HepG2 (cell line): ENCODE data around the gene ZNF331. TPM values are rescaled to one million over a fixed set of nuclear protein-coding genes. Genes with fewer than 3 reads are reported as not detected.

Source experiments
- ATAC-seq: fragments of 200-7000 bp; cut with Tn5 transposase; 3 replicates; pipeline ENCODE4 v1.9.1; 2020; ENCODE audit warnings: mild to moderate bottlenecking, moderate library complexity
- BruUV-seq: library from RNA; stranded (reverse); fragments of 400-500 nt; replicated peaks from 2 replicates; lab custom pipeline; 2021; lab: Mats Ljungman, UMichigan
- CTCF ChIA-PET: fragments of 300-600 bp; formaldehyde crosslinking; extraction: SDS; loops from one replicate; lab custom pipeline; 2021; ENCODE audit warnings: low total read pairs, inconsistent platforms, low intra/inter-chr PET ratio; lab: Yijun Ruan, JAX
- POLR2A ChIA-PET: fragments of 350-600 bp; sonication (Branson Sonifier 250); formaldehyde crosslinking; loops from one replicate; lab custom pipeline; 2020; ENCODE audit warnings: antibody characterized with exemption, inconsistent platforms; lab: Yijun Ruan, JAX
- DNase-seq: peaks from one replicate; pipeline ENCODE4 v3.0.0-alpha.2; 2015; ENCODE audit warnings: low spot score
- FAIRE-seq: peaks from 3 replicates; lab custom pipeline; 2011; peaks lifted over from hg19 to GRCh38; lab: Jason Lieb, UNC
- H2AFZ ChIP-seq: one replicate; pipeline ENCODE4 v1.6.1; 2011; ENCODE audit warnings: low read length, inconsistent platforms
- H3K27ac ChIP-seq: fragments of 300-600 bp; 3 replicates; pipeline ENCODE4 v1.8.0; 2011; ENCODE audit warnings: mixed run types, mild to moderate bottlenecking, mixed read lengths, low read length, inconsistent platforms; ENCODE audit not compliant: insufficient read depth; ENCODE audit errors: extremely low read length
- H3K27me3 ChIP-seq, 2 experiments: fragments of 200-600 bp in 1 of 2; 2 replicates in 1 of 2; 3 replicates in 1 of 2; pipeline versions ENCODE4 v1.6.0 to v1.8.0; 2011; ENCODE audit warnings: low read length in 2 of 2, mild to moderate bottlenecking in 2 of 2, moderate library complexity in 2 of 2, inconsistent platforms in 1 of 2; ENCODE audit not compliant: insufficient read depth in 2 of 2, control insufficient read depth in 1 of 2
- H3K36me3 ChIP-seq, 2 experiments: fragments of 200-600 bp in 1 of 2; replicated peaks in 1 of 2; 2 replicates in 1 of 2; 3 replicates in 1 of 2; pipeline versions ENCODE4 v1.5.1 to v1.8.0; 2011; ENCODE audit warnings: low read length in 2 of 2, inconsistent platforms in 1 of 2; ENCODE audit not compliant: insufficient read depth in 2 of 2, control insufficient read depth in 1 of 2
- H3K4me1 ChIP-seq: 2 replicates; pipeline ENCODE4 v1.5.1; 2012; ENCODE audit warnings: low read length, inconsistent platforms; ENCODE audit not compliant: insufficient read depth
- H3K4me2 ChIP-seq: 2 replicates; pipeline ENCODE4 v1.6.0; 2011; ENCODE audit warnings: low read depth, low read length, inconsistent platforms
- H3K4me3 ChIP-seq, 3 experiments: fragments of 200-600 bp in 1 of 3; sonication (generic), shearing (Covaris generic) in 1 of 3; replicated peaks in 1 of 3; 2 replicates each; pipeline ENCODE4 v1.5.1; 2011 to 2016; ENCODE audit warnings: low read length in 3 of 3, inconsistent platforms in 2 of 3, low read depth in 2 of 3, mild to moderate bottlenecking in 2 of 3, control low read depth in 1 of 3, mixed read lengths in 1 of 3; ENCODE audit not compliant: insufficient read depth in 1 of 3
- H3K79me2 ChIP-seq: one replicate; pipeline ENCODE4 v1.6.1; 2011; ENCODE audit warnings: low read length, inconsistent platforms; ENCODE audit not compliant: insufficient read depth
- H3K9ac ChIP-seq: 2 replicates; pipeline ENCODE4 v1.6.0; 2011; ENCODE audit warnings: mild to moderate bottlenecking, low read depth, low read length, inconsistent platforms; ENCODE audit not compliant: insufficient read depth
- H3K9me3 ChIP-seq: 2 replicates; pipeline ENCODE4 v1.5.1; 2012; ENCODE audit warnings: mild to moderate bottlenecking, low read length
- H4K20me1 ChIP-seq: 2 replicates; pipeline ENCODE4 v1.6.0; 2011; ENCODE audit warnings: inconsistent platforms, mild to moderate bottlenecking, low read length, moderate library complexity; ENCODE audit not compliant: insufficient read depth
- AGO2 ChIP-seq: fragments of 200-400 bp; formaldehyde crosslinking; optimal IDR thresholded peaks from 2 replicates; pipeline ENCODE3; 2017; ENCODE audit warnings: mild to moderate bottlenecking, low read depth, low read length, moderate library complexity
- DMAP1 ChIP-seq: IDR thresholded peaks from 2 replicates; pipeline ENCODE4 v1.6.1; 2016
- EEA1 ChIP-seq: sonication (generic); formaldehyde crosslinking; IDR thresholded peaks from 2 replicates; pipeline ENCODE4 v1.5.1; 2020; ENCODE audit warnings: mild to moderate bottlenecking, missing genetic modification reagents, borderline replicate concordance
- MBNL3 ChIP-seq: fragments of 250-450 bp; sonication (Bioruptor Pico); conservative IDR thresholded peaks from 2 replicates; pipeline ENCODE4 v1.8.0; 2022; ENCODE audit warnings: mild to moderate bottlenecking, inconsistent platforms
- NFE2 ChIP-seq: sonication (generic); formaldehyde crosslinking; IDR thresholded peaks from 2 replicates; pipeline ENCODE4 v1.4.0; 2020; ENCODE audit warnings: missing genetic modification reagents
- REL ChIP-seq: sonication (generic); formaldehyde crosslinking; conservative IDR thresholded peaks from 2 replicates; pipeline ENCODE4 v1.8.0; 2022; ENCODE audit warnings: mild to moderate bottlenecking, missing genetic modification reagents, moderate library complexity
- RFXAP ChIP-seq: sonication (generic); formaldehyde crosslinking; IDR thresholded peaks from 2 replicates; pipeline ENCODE4 v1.4.0; 2020; ENCODE audit warnings: missing genetic modification reagents, borderline replicate concordance
- SPEN ChIP-seq: sonication (generic); formaldehyde crosslinking; IDR thresholded peaks from 2 replicates; pipeline ENCODE4 v1.5.1; 2020; ENCODE audit warnings: low read depth, mild to moderate bottlenecking, missing genetic modification reagents
- ZFP41 ChIP-seq: sonication (generic); formaldehyde crosslinking; IDR thresholded peaks from 2 replicates; pipeline ENCODE4 v1.4.0; 2020; ENCODE audit warnings: mild to moderate bottlenecking, missing genetic modification reagents, borderline replicate concordance
- WGBS: methylation state at CpG from one replicate; pipeline ENCODE4 v1.1.6; 2017; ENCODE audit warnings: low lambda C conversion rate; 5-methylcytosine and 5-hydroxymethylcytosine counted together
- in situ Hi-C: cut with HindIII; loops from 2 replicates; pipeline ENCODE4 v1.10.0; 2017; ENCODE audit warnings: low pct_unique_long_range_greater_than_20kb; ENCODE audit not compliant: extremely low pct_ligation_motif_present
- intact Hi-C: fragments of 100-400 bp; cut with micrococcal nuclease; formaldehyde crosslinking; loops from one replicate; pipeline ENCODE4 v1.10.0; 2022; ENCODE audit not compliant: unreplicated experiment
- polyA plus RNA-seq, 8 experiments: library from polyadenylated mRNA; depleted of rRNA in 3 of 8; stranded (reverse) in 7 of 8; unstranded in 1 of 8; fragments of >200 nt; fragmentation: Illumina TruSeq in 4 of 8; extraction: Trizol in 4 of 8; gene quantifications; 2 replicates each; pipeline versions ENCODE4 v1.2.1 to v1.2.3, GENCODE V29; 2011 to 2016; ENCODE audit warnings: low read depth in 4 of 8, missing spikeins in 1 of 8, mixed read lengths in 1 of 8; ENCODE audit not compliant: insufficient read depth in 1 of 8
- total RNA-seq, 5 experiments: library from RNA; depleted of rRNA; stranded (reverse); fragments of >200 nt; fragmentation: Illumina TruSeq; extraction: Trizol; gene quantifications; 2 replicates each; pipeline ENCODE4 v1.2.3, GENCODE V29; 2016; ENCODE audit warnings: low read depth in 1 of 5
- TF ChIP-seq, protein P1 (sequence below): sonication (generic); formaldehyde crosslinking; IDR thresholded peaks from 2 replicates; pipeline ENCODE4 v1.5.0; 2020; ENCODE audit warnings: mild to moderate bottlenecking, missing genetic modification reagents
- TF ChIP-seq, protein P2 (sequence below): sonication (generic); formaldehyde crosslinking; IDR thresholded peaks from 2 replicates; pipeline ENCODE4 v1.5.0; 2020; ENCODE audit warnings: mild to moderate bottlenecking, missing genetic modification reagents
- TF ChIP-seq, protein P3 (sequence below): sonication (generic); formaldehyde crosslinking; IDR thresholded peaks from 2 replicates; pipeline ENCODE4 v1.9.0; 2021; ENCODE audit warnings: missing genetic modification reagents, borderline replicate concordance
- TF ChIP-seq, protein P4 (sequence below): sonication (generic); formaldehyde crosslinking; IDR thresholded peaks from 2 replicates; pipeline ENCODE4 v1.5.0; 2020; ENCODE audit warnings: missing genetic modification reagents

Gene ZNF331
- total and polyA plus RNA-seq, 2 of the 13 experiments (the other 11 are each of a cell fraction or from before 2014, with no cell fraction given), result 8.2 to 13.3 TPM

DNA sequence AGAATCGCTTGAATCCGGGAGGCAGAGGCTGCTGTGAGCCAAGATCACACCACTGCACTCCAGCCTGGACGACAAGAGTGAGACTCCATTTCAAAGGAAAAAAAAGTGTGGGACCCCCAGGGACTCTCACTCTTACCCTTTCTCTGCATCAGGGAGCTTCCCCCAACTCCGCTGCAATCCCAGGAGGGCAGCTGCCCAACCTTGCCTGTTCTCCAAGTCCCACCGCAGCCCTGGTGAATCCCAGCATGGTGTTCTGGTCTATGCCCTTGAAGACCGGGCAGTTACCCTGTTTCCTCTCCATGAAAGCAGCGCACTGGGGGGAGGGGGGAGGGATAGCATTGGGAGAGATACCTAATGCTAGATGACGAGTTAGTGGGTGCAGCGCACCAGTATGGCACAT is 58.1 kb downstream of the ZNF331 start:
- no peak overlapping the region for H3K27ac ChIP-seq
- H3K9ac ChIP-seq, result no peak overlapping the region
- H3K36me3 ChIP-seq, result no peaks in the 10 kb centered on the region
- no peak overlapping the region for H2AFZ ChIP-seq
- POLR2A ChIA-PET, result no interaction called here
- in situ Hi-C loops, result loop anchor here (10.0 kb wide), 1 partner anchor 59 kb away; no protein-coding TSS in a partner anchor
- no peak for DNase-seq
- no peaks in the 10 kb centered on the region for H3K79me2 ChIP-seq
- H3K4me2 ChIP-seq, result no peak overlapping the region
- BruUV-seq, result no TSS peak
- CTCF ChIA-PET, result no interaction called here
- H4K20me1 ChIP-seq, result no peaks in the 10 kb centered on the region
- TF ChIP-seq, protein P1, sequence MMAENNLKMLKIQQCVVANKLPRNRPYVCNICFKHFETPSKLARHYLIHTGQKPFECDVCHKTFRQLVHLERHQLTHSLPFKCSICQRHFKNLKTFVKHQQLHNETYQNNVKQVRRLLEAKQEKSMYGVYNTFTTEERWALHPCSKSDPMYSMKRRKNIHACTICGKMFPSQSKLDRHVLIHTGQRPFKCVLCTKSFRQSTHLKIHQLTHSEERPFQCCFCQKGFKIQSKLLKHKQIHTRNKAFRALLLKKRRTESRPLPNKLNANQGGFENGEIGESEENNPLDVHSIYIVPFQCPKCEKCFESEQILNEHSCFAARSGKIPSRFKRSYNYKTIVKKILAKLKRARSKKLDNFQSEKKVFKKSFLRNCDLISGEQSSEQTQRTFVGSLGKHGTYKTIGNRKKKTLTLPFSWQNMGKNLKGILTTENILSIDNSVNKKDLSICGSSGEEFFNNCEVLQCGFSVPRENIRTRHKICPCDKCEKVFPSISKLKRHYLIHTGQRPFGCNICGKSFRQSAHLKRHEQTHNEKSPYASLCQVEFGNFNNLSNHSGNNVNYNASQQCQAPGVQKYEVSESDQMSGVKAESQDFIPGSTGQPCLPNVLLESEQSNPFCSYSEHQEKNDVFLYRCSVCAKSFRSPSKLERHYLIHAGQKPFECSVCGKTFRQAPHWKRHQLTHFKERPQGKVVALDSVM, result no peak
- TF ChIP-seq DMAP1 (CRISPR knock-in tag) (no peak), SPEN (CRISPR knock-in tag) (no peak), REL (CRISPR knock-in tag) (no peak), AGO2 (no peak), ZFP41 (CRISPR knock-in tag) (no peak), EEA1 (CRISPR knock-in tag) (no peak), MBNL3 (no peak), NFE2 (CRISPR knock-in tag) (no peak), RFXAP (CRISPR knock-in tag) (no peak)
- TF ChIP-seq, protein P2, sequence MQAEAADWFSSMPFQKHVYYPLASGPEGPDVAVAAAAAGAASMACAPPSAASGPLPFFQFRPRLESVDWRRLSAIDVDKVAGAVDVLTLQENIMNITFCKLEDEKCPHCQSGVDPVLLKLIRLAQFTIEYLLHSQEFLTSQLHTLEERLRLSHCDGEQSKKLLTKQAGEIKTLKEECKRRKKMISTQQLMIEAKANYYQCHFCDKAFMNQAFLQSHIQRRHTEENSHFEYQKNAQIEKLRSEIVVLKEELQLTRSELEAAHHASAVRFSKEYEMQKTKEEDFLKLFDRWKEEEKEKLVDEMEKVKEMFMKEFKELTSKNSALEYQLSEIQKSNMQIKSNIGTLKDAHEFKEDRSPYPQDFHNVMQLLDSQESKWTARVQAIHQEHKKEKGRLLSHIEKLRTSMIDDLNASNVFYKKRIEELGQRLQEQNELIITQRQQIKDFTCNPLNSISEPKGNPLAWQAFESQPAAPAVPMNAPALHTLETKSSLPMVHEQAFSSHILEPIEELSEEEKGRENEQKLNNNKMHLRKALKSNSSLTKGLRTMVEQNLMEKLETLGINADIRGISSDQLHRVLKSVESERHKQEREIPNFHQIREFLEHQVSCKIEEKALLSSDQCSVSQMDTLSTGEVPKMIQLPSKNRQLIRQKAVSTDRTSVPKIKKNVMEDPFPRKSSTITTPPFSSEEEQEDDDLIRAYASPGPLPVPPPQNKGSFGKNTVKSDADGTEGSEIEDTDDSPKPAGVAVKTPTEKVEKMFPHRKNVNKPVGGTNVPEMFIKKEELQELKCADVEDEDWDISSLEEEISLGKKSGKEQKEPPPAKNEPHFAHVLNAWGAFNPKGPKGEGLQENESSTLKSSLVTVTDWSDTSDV (CRISPR knock-in tag), result no peak
- TF ChIP-seq, protein P3, sequence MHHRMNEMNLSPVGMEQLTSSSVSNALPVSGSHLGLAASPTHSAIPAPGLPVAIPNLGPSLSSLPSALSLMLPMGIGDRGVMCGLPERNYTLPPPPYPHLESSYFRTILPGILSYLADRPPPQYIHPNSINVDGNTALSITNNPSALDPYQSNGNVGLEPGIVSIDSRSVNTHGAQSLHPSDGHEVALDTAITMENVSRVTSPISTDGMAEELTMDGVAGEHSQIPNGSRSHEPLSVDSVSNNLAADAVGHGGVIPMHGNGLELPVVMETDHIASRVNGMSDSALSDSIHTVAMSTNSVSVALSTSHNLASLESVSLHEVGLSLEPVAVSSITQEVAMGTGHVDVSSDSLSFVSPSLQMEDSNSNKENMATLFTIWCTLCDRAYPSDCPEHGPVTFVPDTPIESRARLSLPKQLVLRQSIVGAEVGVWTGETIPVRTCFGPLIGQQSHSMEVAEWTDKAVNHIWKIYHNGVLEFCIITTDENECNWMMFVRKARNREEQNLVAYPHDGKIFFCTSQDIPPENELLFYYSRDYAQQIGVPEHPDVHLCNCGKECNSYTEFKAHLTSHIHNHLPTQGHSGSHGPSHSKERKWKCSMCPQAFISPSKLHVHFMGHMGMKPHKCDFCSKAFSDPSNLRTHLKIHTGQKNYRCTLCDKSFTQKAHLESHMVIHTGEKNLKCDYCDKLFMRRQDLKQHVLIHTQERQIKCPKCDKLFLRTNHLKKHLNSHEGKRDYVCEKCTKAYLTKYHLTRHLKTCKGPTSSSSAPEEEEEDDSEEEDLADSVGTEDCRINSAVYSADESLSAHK, result no peak
- TF ChIP-seq, protein P4, sequence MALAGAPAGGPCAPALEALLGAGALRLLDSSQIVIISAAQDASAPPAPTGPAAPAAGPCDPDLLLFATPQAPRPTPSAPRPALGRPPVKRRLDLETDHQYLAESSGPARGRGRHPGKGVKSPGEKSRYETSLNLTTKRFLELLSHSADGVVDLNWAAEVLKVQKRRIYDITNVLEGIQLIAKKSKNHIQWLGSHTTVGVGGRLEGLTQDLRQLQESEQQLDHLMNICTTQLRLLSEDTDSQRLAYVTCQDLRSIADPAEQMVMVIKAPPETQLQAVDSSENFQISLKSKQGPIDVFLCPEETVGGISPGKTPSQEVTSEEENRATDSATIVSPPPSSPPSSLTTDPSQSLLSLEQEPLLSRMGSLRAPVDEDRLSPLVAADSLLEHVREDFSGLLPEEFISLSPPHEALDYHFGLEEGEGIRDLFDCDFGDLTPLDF (CRISPR knock-in tag), result no peak
- TF ChIP-seq, all 625 proteins: peak for 0
- Histone ChIP-seq H3K4me3 (no peak overlapping the region), H3K9me3 (no peaks in the 10 kb centered on the region), H3K4me1 (peaks cover 49% of the 10 kb centered on the region), H3K27me3 (no peaks in the 10 kb centered on the region)
- intact Hi-C loops, result loop anchor here (10.0 kb wide), 1 partner anchor 59 kb away; no protein-coding TSS in a partner anchor
- WGBS, result 100% methylated on average over 9 of the region's 9 CpGs
- ATAC-seq (no peak), FAIRE-seq (no peak)
